Measurements from ENCODE around the gene ARIH2. TPM values are rescaled to one million over a fixed set of nuclear protein-coding genes. Genes with fewer than 3 reads are reported as not detected.
A peak's percentile ranks its signal among the peaks of the same experiment; 100 is the strongest.

Gene ARIH2
- total and polyA plus RNA-seq, 9 of the 15 experiments (the other 6 are each of a cell fraction or from before 2014, with no cell fraction given): 27.0 to 120 (median 108) TPM

DNA sequence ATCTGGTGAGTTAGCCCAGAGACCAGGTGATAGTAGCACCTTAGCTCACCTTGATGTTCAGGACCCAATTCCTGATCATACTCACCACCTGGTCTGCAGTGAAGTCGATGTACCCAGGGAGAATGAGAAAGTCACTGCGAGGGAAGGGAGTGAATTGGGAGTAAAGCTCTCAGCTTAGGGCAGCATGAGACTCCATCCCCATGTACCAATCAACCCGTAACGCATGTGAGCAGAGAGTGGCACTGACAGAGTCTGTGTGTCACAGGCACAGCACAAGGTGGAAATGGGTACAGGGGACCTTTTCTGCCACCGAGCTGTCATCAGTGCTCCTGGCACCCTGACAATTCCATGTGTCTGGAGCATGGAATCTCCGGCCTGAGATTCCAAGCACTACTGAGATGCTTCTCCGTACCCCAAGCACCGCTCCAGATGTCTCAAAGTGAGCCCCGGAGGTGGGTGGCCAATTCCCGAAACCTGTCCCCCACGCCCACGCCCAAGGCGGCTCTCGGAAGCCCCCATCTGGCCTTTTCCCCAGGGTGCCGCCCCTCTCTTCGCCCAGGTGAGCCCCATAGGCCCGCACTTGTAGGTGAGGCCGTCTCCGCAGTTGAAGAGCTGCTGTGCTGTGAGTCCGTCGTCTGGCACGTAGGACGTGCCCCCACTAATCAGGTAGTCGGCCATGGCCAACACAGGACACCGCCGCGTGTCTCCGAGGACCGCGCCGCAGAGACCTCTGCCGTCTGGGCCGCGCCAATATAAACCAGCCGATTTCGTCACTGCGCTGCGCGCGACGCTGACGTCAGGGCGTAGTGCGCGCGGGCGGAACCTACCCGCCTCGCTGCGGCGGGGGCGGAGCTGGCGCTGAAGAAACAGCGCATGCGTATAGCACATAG is 110.3 kb downstream of the ARIH2 start, which contains the start of gene IMPDH2 (continued):
- TF ChIP-seq, protein P1, sequence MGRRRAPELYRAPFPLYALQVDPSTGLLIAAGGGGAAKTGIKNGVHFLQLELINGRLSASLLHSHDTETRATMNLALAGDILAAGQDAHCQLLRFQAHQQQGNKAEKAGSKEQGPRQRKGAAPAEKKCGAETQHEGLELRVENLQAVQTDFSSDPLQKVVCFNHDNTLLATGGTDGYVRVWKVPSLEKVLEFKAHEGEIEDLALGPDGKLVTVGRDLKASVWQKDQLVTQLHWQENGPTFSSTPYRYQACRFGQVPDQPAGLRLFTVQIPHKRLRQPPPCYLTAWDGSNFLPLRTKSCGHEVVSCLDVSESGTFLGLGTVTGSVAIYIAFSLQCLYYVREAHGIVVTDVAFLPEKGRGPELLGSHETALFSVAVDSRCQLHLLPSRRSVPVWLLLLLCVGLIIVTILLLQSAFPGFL (CRISPR knock-in tag; IDR thresholded peaks at IDR 0.05): no peak
- TF ChIP-seq, protein P2, sequence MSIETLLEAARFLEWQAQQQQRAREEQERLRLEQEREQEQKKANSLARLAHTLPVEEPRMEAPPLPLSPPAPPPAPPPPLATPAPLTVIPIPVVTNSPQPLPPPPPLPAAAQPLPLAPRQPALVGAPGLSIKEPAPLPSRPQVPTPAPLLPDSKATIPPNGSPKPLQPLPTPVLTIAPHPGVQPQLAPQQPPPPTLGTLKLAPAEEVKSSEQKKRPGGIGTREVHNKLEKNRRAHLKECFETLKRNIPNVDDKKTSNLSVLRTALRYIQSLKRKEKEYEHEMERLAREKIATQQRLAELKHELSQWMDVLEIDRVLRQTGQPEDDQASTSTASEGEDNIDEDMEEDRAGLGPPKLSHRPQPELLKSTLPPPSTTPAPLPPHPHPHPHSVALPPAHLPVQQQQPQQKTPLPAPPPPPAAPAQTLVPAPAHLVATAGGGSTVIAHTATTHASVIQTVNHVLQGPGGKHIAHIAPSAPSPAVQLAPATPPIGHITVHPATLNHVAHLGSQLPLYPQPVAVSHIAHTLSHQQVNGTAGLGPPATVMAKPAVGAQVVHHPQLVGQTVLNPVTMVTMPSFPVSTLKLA (conservative IDR thresholded peaks at IDR 0.05): peak; percentile 57 to 80
- peak in 1 of 2 experiments; percentile 15; a peak in 1 of 4 replicates for TF ChIP-seq CSDE1 (IDR thresholded peaks at IDR 0.05)
- TF ChIP-seq RCOR1 (IDR thresholded peaks at IDR 0.05; ENCODE audit: borderline replicate concordance in 1 of 2, low read depth in 2 of 2, low read length in 2 of 2): peak in 1 of 2 experiments; percentile 10; a peak in 1 of 4 replicates
- TF ChIP-seq SMAD1 (IDR thresholded peaks at IDR 0.05; ENCODE audit: low read depth, low read length, partially characterized antibody): peak; percentile 78
- TF ChIP-seq ETV5 (CRISPR knock-in tag; IDR thresholded peaks at IDR 0.05; ENCODE audit: low read depth): 0 out of 2 replicates have a peak, but pooled peaks have one; percentile 33
- TF ChIP-seq NR4A1 (CRISPR knock-in tag; IDR thresholded peaks at IDR 0.05): peak; percentile 62; the same call in 1 of the 2 replicates
- no peak for TF ChIP-seq NR4A1 (tag; IDR thresholded peaks at IDR 0.05)
- no peak for TF ChIP-seq NBN (IDR thresholded peaks at IDR 0.05; ENCODE audit: low read depth)
- peak; percentile 50; the same call in 1 of the 2 replicates for TF ChIP-seq RHOXF2B (CRISPR knock-in tag; conservative IDR thresholded peaks at IDR 0.05)
- no peak for TF ChIP-seq ZNF184 (CRISPR knock-in tag; IDR thresholded peaks at IDR 0.05)
- TF ChIP-seq SNRNP70 (optimal IDR thresholded peaks at IDR 0.05; ENCODE audit: low read depth, low read length): no peak
- peak; percentile 46; the same call in 1 of the 2 replicates for TF ChIP-seq KHSRP (IDR thresholded peaks at IDR 0.05)
- no peak for TF ChIP-seq ZNF212 (CRISPR knock-in tag; IDR thresholded peaks at IDR 0.05)
- TF ChIP-seq MAFK (IDR thresholded peaks at IDR 0.05; ENCODE audit: low read length): peak; percentile 37; the same call in 1 of the 2 replicates
- no peak for TF ChIP-seq RBM34 (IDR thresholded peaks at IDR 0.05; ENCODE audit: borderline replicate concordance, insufficient read depth, low read length)
- TF ChIP-seq, protein P3, sequence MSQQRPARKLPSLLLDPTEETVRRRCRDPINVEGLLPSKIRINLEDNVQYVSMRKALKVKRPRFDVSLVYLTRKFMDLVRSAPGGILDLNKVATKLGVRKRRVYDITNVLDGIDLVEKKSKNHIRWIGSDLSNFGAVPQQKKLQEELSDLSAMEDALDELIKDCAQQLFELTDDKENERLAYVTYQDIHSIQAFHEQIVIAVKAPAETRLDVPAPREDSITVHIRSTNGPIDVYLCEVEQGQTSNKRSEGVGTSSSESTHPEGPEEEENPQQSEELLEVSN (IDR thresholded peaks at IDR 0.05; ENCODE audit: borderline replicate concordance in 1 of 2, extremely low read depth in 1 of 2, insufficient read depth in 1 of 2, insufficient read length in 1 of 2, low read depth in 1 of 2, low read length in 1 of 2, poor library complexity in 1 of 2, severe bottlenecking in 1 of 2): peak; percentile 91 to 92
- peak; percentile 97 for TF ChIP-seq HMGN3 (IDR thresholded peaks at IDR 0.05; ENCODE audit: borderline replicate concordance, extremely low read depth, insufficient read length, low read depth, low read length)
- TF ChIP-seq, protein P4, sequence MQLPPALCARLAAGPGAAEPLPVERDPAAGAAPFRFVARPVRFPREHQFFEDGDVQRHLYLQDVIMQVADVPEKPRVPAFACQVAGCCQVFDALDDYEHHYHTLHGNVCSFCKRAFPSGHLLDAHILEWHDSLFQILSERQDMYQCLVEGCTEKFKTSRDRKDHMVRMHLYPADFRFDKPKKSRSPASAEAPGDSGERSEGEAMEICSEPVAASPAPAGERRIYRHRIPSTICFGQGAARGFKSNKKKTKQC (CRISPR knock-in tag; IDR thresholded peaks at IDR 0.05): peak; percentile 89
